ENCODE results near the gene ACY1.

GRCh38 chr3:51945031-51945840 lies 38.1 kb upstream of the ACY1 start:
- TF ChIP-seq CTCF (IDR thresholded peaks at IDR 0.05), result no peak
- TF ChIP-seq POLR2A (IDR thresholded peaks at IDR 0.05), result no peak
- TF ChIP-seq EP300 (IDR thresholded peaks at IDR 0.05), result no peak
